SK-MEL-5 (cell line): Measurements from ENCODE around the gene SLC22A4. TPM values are rescaled to one million over a fixed set of nuclear protein-coding genes. Genes with fewer than 3 reads are reported as not detected.

ENCODE experiments used
- DNase-seq: peaks from one replicate; pipeline ENCODE4 v3.0.0-alpha.2; 2016; ENCODE audit warnings: low read depth, low spot score
- in situ Hi-C: cut with HindIII; loops from 2 replicates; pipeline ENCODE4 v1.10.0; 2016; ENCODE audit warnings: low sequenced_read_pairs, high pct_unique_total_duplicates, low pct_unique_long_range_greater_than_20kb
- total RNA-seq: library from RNA; depleted of rRNA; stranded (reverse); fragments of >200 nt; shearing (Covaris generic); gene quantifications from 2 replicates; pipeline ENCODE4 v1.2.3, GENCODE V29; 2014

Gene SLC22A4
- total RNA-seq, 1 experiment from 2014 or later, result 0.66 TPM

DNA sequence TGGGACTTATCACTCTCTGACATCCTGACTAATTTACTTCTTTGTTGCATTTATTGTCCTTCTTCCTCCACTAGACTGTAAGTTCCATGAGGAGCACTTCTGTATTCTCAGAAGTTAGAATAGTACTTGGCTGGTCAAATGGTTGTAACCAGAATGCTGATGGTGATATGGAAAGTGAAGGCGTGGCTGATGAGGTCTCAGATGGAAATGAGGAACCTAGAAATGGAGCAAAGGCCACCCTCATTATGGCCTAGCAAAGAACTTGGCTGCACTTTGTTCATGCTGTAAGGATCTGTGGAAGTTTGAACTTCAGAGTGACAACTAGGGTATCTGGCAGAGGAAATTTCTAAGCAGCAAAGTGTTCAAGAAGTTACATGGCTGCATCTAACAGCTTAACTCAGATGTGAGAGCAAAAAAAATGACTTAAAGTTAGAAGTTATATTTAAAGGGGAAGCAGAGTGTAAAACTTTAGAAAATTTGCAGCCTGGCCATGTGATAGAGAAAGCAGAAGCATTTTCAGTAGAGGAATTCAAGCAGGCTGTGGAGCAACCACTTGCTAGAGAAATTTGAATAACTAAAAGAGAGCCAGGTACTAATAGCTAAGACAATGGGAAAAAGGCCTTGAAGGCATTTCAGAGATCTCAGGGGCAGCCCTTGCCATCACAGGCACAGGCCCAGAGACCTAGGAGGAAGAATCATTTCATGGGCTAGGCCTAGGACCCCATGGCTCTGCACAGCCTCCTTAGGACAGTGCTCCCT lies 60.4 kb downstream of the SLC22A4 start:
- no peak for DNase-seq
- in situ Hi-C loops, result no loop called here

DNA sequence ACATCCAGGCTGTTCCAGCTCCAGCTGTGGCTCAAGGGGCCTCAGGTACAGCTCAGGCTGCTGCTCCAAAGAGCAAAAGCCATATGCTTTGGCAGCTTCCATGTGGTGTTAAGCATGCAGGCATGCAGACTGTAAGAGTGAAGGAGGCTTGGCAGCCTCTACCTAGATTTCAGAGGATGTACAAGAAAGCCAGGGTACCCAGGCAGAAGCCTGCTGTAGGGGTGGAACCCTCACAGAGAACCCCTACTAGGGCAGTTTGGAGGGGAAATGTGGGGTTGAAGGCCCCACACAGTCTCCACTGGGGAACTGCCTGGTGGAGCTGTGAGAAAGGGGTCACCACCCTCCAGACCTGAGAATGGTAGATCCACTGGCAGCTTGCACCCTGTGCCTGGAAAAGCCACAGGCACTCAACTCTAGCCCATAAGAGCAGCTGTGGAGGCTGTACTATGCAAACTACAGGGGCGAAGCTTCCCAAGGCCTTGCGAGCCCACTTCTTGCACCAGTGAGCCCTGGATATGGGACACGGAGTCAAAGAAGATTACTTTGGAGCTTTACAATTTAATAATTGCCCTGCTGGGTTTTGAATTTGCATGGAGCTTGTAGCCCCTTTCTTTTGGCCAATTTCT lies 61.1 kb downstream of the SLC22A4 start:
- DNase-seq, result no peak
- in situ Hi-C loops, result no loop called here

DNA sequence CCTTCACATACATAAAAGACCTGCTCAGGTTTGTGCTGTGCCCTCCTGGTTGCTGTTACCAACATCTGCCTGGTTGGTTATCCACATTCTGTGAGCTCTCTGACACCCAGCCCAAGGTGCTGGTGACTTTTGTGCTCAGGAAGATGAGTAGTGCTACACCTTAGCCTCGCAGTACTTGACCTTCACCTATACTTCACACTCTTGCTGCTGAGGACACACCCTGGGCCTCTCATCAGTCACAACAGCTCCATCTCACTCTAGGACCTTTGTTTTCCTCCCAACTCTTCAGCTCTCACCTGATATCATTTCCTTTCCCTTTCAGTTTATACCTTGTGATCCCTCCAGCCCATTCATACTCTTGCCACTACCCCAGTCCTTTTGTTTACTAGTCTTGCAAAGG lies 64.6 kb downstream of the SLC22A4 start:
- DNase-seq, result no peak
- in situ Hi-C loops, result no loop called here

DNA sequence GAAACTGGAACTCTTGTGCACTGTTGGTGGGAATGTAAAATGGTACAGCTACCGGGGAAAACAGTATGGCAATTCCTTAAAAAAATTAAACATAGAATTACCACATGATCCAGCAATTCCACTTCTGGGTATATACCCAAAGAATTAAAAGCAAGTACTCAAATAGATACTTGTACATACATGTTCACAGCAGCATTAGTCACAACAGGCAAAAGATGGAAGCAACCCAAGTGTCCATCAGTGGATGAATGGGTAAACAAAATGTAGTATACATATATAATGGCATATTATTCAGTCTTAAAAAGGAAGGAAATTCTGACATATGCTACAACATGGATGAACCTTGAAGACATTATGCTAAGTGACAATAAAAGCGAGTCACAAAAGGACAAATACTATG lies 67.9 kb downstream of the SLC22A4 start:
- DNase-seq, result no peak
- in situ Hi-C loops, result no loop called here

DNA sequence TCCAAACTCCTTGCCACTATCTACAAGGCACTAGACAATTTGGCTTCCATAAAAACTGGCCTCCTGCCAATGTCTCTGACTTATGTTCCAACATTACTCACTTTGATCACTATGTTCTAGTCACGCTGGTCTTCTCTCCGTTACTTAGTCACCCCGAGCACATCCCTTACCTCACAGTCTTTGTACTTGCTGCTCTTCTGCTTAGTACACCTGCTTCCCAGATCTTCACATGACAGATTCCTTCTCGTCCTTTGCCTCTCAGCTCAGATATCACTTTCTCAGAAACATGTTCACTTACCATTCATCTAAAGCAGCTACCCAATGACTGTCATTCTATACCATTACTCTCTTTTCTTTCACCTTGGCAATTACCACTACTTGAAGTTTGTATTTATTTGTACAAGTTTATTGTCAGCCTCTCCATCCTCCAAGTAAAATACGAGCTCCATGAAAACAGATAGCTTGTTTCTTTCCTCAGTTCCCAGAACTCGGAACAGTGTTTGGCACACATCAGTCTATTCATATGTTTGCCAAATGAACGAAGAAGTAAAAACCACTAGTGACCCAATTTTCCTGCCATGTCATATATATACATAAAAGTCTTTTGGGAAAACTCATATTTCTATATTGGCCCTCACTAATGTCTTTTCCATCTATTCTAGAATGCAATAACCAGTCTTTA lies 69.4 kb downstream of the SLC22A4 start:
- in situ Hi-C loops, result no loop called here
- no peak for DNase-seq

DNA sequence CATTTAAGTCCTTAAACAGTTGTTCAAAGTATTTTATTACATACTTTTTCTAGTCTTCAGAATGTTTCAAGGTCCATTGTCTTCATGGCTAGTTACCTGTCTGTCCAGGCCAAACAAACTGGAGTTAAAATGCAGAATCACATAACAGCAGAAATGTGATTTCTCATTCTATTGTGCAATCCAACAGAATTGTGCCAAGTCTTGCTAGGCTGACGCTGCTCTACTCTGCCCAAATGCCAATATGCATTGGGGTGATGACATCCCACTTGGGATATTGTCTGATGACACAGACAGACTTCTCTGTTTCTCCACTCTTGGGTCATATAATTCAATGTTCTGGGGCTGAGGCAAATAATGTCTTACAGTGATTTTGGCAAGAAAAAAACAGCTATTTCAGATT lies 70.1 kb downstream of the SLC22A4 start:
- no peak for DNase-seq
- in situ Hi-C loops, result no loop called here

DNA sequence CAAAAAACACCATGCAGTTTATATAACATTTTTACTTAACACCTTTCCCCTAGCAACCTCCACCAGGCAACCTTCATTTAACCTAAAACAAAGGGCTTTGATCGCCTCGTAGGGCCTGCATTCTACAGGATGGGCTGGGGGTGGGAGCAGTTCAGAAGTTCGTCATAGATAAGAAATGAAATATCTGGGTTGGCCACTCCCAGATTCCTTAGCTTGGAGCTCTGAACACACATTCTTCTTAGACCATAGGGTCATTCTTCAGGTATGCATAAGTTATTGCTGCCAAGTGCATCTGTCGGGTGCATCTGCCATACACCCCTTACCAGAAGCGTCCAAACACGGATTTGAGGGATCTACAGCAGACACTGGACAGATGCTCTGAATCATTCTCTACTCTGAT lies 71.0 kb downstream of the SLC22A4 start:
- in situ Hi-C loops, result no loop called here
- DNase-seq, result no peak

DNA sequence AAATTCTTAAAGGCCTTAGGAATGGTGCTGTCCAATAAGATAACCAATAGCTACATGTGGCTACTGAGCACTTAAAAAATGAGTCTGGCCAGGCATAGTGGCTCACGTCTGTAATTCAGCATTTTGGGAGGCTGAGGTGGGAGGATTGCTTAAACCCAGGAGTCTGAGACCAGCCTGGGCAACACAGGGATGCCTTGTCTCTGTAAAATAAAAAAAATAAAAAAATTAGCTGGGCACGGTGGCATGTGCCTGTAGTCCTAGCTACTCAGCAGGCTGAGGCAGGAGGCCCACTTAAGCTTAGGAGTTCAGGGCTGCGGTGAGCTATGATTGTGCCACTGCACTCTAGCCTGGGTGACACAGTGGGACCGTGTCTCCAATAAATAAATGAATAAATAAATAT lies 74.0 kb downstream of the SLC22A4 start:
- in situ Hi-C loops, result no loop called here
- no peak for DNase-seq

DNA sequence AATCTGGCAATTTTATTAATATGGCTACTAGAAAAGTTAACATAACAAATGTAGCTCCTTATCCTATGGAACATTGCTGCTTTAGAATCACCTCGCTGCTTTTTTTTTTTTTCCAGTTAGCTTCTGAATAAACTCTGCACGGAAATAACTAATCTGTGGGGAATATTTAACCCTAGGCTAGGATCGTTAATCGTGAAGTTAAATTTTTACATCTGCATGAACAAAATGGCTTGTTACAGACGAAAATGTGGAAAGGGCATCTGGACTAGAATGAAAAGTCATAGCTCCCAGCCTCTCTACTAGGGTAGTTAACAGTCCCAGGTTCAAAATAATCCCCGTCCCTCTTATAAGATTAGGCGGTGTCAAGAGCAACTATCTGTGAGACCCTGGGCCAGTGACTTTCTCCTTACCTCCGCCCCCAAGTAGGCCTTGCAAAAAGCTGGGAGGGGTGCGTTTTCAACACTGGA lies 74.8 kb downstream of the SLC22A4 start:
- in situ Hi-C loops, result no loop called here
- DNase-seq, result no peak

DNA sequence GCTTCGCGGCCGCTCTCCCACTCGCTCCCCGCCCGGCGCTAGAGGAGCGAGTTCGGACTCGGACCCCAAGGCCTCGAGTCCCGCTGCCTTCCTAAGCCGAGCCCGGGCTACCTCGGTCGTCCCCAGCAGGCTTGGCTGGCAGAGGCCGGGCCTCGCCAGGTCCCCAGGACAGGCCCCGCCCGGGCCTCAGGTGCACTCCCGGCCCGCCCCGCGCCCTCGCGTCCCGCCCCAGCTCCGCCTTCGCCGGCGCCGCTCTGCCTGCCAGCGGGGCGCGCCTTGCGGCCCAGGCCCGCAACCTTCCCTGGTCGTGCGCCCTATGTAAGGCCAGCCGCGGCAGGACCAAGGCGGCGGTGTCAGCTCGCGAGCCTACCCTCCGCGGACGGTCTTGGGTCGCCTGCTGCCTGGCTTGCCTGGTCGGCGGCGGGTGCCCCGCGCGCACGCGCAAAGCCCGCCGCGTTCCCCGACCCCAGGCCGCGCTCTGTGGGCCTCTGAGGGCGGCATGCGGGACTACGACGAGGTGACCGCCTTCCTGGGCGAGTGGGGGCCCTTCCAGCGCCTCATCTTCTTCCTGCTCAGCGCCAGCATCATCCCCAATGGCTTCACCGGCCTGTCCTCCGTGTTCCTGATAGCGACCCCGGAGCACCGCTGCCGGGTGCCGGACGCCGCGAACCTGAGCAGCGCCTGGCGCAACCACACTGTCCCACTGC lies 75.4 kb downstream of the SLC22A4 start, which contains the start of gene SLC22A5:
Gene SLC22A5, plus strand, starts transcription at position 237 of the 707 bp plus-strand sequence. Its CDS starts 263 bp downstream, at position 500.
- in situ Hi-C loops, result no loop called here
- peak; percentile 49 for DNase-seq

DNA sequence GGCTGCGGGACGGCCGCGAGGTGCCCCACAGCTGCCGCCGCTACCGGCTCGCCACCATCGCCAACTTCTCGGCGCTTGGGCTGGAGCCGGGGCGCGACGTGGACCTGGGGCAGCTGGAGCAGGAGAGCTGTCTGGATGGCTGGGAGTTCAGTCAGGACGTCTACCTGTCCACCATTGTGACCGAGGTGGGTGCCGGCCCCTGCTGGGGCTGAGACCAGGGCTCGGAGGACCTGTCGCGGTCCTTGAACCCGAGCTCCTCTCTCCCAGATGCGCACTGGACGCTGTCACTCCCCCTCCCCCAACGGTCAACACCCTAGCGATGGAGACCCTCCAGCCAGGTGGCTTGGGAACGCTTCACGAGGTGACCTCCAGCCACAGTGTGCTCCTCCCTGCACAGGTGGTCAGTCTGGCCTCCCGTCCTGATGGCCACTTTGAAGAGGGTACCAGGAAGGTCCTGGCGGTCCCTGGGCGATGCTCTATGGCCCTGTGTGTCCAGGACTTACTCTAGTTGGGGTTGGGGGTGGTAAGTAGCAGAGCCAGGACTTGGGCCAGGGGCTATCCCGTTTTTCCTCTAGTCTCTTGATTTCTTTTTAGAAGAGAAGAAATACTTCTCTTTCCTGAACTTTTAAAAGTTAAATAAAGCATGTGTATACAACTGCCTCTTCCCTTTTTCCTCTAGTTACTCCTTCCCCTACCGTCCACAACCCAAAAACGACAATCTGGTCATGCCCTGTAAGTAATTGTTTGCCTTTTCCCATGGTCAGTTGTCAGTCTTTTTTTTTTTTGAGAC lies 76.2 kb downstream of the SLC22A4 start:
- DNase-seq, result no peak
- in situ Hi-C loops, result no loop called here

DNA sequence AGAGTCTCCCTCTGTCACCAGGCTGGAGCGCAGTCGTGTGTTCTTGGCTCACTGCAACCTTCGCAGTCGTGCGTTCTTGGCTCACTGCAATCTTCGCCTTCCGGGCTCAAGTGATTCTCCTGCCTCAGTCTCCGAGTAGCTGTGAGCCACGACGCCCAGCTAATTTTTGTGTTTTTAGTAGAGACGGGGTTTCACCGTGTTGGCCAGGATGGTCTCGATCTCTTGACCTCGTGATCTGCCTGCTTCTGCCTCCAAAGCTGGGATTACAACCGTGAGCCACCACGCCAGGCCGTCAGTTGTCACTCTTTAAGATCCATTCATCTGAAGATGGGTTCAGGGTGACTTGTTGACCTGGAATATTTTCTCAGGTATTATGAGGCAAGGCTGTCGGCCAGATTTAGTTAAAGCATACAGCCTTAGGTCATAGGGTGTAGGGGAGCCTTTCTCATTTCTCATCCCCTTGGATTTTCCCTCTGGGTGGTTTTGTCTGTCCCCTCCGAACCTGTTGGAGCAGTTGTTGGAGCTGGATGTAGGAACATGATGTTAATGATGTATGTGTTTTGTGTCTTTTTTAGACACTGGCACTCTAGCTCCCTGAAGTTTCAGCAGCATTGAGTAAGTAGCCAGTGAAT lies 76.9 kb downstream of the SLC22A4 start:
- no peak for DNase-seq

DNA sequence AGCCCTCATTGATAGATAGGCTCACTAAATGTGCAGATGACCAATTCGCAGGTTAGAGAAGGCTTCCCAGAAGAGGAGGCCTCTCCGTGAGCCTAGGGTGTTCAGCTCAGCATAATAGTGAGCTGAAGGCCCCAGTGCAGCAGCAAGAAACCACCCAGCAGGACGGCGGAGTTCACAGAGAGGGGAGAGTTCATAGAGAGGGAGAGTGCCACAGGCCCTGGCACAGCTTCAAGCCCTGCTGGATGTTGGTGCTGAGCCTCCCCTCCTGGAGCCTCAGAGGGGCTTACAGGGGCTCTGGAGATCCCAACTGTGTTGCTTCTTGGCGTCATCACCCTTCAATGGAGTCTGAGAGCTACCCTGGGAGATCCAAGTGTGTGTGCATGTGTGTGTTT lies 77.4 kb downstream of the SLC22A4 start:
- in situ Hi-C loops, result no loop called here
- no peak for DNase-seq

More for the DNA sequence above, 76.9 kb downstream of the SLC22A4 start:
- in situ Hi-C loops, result no loop called here

DNA sequence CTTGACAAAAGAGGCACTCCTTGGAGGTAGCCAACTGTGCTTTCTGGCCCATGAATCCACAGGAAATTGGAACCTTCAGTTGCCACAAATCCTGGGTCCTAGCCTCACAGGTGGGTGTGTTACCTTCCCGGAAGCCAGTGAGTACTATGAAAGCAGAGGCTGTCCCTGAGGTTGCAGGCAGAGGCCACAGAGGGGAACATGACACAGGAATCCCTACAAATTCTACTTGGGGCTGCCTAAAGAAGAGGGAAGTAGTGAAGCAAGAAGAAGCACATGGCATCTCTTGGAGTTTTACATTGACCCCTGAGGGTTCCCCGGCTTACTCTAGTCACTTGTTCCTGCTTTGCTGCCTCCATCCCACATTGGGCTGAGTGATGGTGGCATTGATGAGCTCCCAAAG lies 77.9 kb downstream of the SLC22A4 start:
- in situ Hi-C loops, result no loop called here
- no peak for DNase-seq

DNA sequence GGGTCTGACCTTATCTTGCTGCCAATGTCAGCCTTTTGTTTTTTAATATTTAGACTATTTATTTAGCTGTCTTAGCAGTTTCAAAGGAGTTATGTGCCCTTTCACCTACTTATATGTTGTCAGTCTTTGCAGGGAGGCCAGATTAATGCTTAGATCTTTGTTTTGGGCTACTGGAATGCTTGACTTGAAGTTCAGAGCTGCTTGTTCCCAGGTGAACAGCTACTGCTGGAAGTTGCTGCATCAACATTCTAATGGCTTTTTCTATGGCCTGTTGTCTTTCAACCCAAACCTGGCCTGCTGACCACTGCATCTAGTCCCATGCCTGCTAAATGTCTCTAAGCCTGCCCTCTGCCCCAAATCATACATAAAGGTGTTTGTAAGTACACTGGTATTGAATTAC lies 78.3 kb downstream of the SLC22A4 start:
- no peak for DNase-seq
- in situ Hi-C loops, result no loop called here

DNA sequence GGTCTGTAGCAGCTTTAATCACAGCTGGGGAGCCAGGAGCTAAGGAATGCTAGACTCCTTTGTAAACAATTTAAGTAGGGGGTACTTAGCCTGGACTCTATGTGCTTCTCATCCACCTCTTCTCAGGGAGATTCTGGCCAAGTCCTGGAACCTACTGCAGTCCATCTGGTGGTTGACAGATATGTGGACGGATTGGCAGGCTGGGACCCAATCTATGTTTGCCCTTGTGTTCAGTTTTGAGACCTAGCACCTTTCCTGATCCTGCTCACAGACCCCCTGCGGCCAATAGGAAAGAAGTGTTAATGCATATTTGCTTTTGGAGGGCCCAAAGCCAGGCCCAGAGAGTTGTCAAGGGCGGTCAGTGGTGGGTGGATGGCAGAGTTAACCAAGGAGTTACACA lies 81.8 kb downstream of the SLC22A4 start:
- no peak for DNase-seq
- in situ Hi-C loops, result no loop called here
